HG03139 (cell line): Measurements from ENCODE around the gene SIPA1.

Experiments
- ATAC-seq: cut with Tn5 transposase; IDR thresholded peaks from one replicate; pipeline ENCODE4 v1.9.1; 2021; ENCODE audit not compliant: unreplicated experiment

Gene SIPA1

DNA sequence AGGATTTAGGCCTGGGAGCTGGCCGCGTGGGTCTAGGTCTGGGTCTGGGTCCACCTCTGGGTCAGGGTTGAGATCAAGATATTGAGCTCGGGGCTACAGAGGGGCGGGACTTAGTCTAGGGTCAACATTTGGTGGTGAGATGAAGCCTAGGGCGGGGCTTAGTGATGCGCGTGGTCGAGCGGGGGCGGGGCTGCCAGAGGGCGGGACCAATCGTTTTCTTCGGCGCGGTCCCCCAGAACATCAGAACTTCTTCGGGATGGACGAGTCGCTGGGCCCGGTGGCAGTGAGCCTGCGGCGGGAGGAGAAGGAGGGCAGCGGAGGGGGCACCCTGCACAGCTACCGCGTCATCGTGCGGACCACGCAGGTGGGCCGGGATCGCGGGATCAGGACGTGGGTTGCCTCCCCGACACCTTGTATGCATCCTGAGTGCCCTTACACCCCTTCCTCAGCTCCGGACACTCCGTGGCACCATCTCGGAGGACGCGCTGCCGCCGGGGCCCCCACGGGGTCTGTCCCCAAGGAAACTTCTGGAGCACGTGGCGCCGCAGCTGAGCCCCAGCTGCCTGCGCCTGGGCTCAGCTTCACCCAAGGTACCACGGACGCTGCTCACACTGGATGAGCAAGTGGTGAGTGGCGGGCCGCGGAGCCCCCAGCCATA is 4.2 kb downstream of the SIPA1 start:
- ATAC-seq = no peak

DNA sequence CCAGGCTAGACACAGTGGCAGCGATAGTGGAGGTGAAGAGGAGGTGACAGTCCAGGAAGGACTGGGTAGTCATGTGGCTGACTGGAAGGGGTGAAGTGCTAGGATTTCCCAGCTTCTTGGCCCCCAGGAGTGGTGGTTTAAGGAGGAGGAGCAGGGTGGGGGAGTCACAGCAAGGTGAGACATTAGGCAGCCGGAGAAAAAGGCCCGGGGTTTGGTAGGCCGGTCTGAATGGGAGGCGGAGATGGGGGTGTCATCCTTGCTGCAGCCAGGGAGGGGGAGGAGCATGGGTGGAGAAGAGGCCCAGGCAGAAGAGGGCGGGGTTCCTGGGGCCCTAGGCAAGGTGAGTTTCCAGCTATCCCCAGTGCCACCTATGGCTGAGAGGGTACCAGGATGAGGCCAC is 6.1 kb downstream of the SIPA1 start:
- ATAC-seq = no peak

GRCh38 chr11:65644837-65645236 is 6.9 kb downstream of the SIPA1 start:
- no peak for ATAC-seq

GRCh38 chr11:65645710-65646109 is 7.8 kb downstream of the SIPA1 start:
- ATAC-seq = no peak

GRCh38 chr11:65646288-65646957 is 8.5 kb downstream of the SIPA1 start:
- ATAC-seq = no peak

GRCh38 chr11:65646958-65647701 is 9.2 kb downstream of the SIPA1 start:
- ATAC-seq = no peak

GRCh38 chr11:65648997-65649493 is 11.1 kb downstream of the SIPA1 start:
- no peak for ATAC-seq

DNA sequence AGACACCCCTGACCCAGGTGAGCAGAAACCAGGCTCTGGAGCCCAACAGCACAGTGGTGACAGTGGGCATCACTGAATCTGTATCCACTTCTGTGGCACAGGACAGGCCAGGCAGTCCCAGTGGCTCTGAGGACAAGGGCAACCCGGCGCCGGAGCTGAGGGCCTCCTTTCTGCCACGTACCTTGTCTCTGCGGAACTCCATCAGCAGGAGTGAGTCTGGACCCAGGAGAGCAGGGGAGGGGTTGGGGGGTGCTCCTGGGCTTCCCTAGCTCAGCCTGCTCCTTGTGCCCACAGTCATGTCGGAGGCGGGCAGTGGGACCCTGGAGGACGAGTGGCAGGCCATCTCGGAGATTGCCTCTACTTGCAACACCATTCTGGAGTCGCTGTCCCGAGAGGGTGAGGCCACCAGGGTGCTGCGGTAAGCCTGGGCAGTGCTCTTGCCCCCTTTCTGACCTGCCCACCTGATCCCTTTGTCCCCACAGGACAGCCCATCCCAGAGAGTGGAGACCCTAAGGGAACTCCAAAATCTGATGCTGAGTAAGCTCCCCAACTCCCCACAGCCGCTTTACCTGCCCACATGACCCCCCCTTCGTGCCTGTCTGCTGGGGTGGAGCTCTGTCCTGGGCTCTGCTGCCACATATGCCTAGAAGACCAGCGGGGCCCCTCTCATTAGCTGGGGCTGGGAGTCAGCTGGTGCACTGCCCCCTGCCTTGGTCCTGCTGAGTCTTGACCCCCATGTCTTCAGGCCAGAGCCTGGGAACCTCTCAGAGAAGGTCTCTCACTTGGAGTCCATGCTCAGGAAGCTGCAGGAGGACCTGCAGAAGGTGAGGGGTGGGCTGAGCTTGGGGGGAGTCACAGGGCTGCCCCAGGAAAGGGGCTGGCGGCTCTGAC is 12.0 kb downstream of the SIPA1 start:
- no peak for ATAC-seq

- no peak for ATAC-seq
Observed at GRCh38 chr11:65650547-65651338, 12.8 kb downstream of the SIPA1 start.

- ATAC-seq = no peak
Observed at GRCh38 chr11:65651339-65651588, 13.4 kb downstream of the SIPA1 start.

GRCh38 chr11:65651589-65652510 is 13.9 kb downstream of the SIPA1 start:
- no peak for ATAC-seq

DNA sequence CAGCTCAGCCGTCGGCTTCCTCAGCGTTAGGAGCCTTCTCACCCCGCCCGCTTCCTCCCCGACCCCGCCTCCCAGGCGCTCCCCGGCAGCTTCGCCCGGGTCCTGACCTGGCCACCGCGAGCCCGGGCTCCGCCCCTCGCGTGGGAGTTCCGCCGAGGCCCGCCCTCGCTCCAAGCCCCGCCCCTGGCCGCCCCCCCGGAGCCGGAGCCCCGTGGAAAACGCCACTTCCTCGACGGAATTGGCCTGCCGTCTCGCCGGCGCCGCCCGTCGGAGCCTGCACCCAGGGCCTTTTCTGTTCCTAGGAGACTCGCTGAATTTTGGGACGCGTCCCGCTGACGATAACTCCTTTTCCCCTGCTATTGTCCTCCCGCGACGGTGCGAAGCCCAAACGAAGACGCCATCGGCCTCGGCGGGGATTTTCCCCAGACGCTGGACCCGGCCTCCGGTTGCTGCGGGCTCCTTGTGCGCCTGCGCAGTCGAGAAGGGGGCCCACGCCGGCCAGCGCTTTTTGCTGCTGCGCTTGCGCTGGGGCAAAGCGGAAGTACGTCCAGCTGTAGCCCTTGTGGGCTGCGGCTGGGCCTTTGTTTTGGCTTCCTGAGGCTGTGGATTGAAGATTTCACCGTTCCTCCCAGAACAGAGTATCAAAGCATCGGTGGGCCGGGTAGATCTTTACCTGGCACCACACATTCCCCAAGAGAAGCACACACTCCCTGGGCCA is 14.8 kb downstream of the SIPA1 start:
- peak; percentile 63 for ATAC-seq

- no peak for ATAC-seq
Observed at GRCh38 chr11:65653229-65654225, 15.6 kb downstream of the SIPA1 start.

DNA sequence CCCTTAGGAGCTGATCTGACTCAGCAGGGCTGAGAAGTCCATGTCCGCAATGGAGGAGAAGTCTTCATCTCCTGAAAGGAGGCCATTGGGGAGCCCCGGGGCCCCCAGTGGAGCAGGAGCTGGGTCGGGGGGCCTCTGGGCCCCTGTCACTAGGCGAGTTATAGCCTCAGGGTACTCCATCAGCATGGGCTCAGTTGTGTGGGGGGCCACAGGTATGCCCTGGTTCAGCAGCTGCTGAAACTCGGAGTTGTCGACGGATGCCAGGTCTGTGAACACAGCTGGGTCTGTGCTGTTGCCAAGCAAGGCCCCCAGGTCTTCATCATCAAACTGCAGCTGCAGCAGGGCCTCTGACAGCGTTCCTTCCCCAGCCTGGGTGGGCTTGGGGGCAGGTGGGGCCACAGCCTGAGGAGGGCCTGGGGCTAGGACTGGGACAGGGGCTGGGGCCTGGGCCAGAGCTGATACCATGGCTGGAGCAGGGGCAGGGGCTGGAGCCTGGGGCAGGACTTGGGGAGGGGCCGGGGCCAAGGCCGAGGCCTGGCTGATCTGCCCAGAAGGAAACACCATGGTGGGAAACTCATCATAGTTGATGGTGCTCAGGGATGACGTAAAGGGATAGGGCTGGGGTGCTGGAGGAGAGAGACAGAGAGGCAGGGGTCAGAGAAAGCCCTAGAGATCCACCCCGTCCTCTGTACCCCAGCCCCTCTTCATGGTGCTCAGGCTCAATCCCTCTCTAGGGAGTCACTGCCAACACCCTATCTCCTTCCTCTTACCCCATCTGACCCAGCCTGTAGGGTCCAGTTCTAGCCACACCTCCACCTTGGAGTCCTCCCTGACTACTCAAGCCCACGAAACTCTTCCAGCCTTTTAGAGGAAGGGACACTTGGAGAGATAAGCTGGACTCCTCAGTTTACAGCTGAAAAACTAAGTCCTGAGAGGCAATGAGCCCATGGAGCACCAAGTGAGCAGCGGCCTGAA is 16.8 kb downstream of the SIPA1 start:
- ATAC-seq = no peak

DNA sequence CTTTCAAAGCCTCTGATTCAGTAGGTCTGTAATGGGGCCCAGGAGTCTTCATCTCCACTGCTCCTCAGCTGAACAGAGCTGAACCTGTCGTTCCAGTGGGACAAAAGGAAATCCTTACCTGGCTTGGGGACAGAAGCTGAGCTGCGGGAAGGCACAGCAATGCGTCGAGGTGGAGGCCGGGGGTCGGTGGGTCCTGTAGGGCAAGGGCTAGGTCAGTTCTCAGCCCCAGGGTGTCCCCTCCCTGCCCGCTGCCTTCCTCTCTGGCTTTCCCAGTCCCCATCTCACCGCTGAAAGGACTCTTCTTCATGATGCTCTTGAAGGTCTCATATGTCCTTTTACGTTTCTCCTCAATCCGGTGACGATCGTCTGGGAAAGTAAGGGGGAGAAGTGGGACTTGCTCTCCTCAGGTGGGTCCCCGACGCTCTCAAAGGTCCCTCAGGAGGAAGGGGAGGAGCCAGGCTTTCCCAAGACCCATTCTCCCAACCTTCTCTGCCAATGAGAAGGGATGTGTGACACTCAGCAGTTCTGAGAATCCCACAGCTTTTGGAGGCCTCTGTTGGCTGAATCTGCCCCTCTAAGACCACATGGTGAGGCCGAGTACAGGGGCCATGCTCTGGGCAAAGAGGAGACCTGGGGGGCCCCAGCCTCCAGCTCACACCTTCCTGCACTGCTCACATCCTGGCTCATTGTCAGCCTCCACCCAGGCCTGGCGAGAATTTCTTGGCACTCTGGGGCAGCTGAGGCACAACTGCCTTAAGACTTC is 17.9 kb downstream of the SIPA1 start:
- no peak for ATAC-seq

DNA sequence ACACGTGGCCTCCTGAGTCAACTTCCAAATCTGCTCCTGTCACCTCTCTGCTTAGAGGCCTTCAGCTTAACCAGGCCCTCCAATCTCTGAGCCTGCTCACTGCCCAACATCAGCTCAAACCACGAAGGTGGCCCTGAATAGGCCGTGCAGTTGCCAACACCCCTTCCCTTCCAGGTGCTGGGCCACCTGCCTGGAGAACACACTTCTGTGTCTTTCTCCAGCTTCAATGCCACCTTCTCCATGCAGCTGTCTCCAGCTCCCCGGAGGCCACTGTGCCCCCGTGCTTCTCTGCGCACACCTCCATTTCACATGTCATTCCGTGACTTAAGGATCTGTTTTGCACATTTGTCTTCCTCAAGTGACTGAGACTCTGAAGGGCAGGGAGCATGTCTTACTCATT is 19.5 kb downstream of the SIPA1 start:
- ATAC-seq = no peak
